ENCODE measurements around the gene WAC.

WAC gene

GRCh38 chr10:28668363-28669226, 135.7 kb downstream of the WAC start:
- DNase-seq (ENCODE audit: low read depth): peak; percentile 55

DNA sequence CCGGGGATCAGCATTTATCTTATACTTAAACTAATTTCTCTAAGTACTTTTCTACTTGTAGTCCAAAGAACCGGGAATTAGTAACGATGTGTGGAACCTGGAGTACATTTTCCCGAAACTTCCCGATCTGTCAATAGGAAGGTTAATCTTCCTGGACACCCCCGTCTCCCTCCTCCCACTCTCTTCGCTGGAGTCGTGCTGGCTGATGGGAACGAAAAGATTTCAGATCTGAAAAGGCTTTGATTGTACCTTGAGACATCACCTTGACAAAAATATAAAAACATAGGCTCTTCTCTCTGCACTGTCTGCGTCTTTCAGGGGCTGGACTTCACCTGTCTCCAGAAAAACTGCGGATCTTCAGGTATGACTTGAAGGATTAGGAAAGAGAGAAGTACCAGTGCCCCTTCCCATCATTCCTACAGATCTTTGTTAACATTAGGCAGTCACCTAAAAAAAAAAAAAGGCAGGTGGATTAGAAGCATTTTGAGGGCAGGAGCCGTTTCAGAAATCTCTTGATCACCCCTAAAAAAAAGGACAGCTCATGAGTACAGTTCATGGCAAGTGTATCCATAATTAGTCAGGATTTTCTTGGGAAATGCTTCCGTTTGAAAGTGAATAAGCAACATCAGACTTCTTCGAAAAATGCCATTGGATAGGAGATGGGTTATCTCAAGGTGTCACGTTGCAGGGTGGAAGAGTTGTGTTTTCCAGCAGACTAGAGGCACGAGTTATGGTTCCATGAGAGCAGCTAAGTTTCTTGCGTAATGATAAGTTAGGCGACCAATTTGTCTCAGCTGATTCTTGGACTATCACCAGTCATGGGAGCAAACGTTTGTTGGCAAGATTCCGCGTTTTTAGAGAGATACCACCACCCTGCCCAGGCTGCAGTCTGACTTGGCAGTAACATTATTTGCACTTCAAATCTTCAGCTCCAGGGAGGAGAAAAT, 136.6 kb downstream of the WAC start:
- no peak for DNase-seq (ENCODE audit: low read depth)
